ENCODE data around the gene TTLL10. TPM values are rescaled to one million over a fixed set of nuclear protein-coding genes. Genes with fewer than 3 reads are reported as not detected.
"Not testable (repeated sequence)": the region's sequence is repeated elsewhere in the genome, so short reads cannot be mapped to it uniquely, and the experiment has no call there.

The TTLL10 gene
- total RNA-seq, 4 donors from 2014 or later, result 0.17 TPM; not detected in 3

- WGBS, result 78% methylated on average over 16 of the region's 31 CpGs
- Histone ChIP-seq H3K27ac (replicated peaks in 1 of 4) (no peak overlapping the region), H3K4me3 (no peak overlapping the region), H3K4me1 (peaks cover 0 to 7% (median 4%) of the 10 kb centered on the region in 4 donors), H3K9me3 (no peaks in the 10 kb centered on the region), H3K36me3 (no peaks in the 10 kb centered on the region), H3K27me3 (peaks cover 0 to 32% (median under 1%) of the 10 kb centered on the region in 4 donors)
- intact Hi-C loops (cut with DNase I), result no loop called here
- no peak for DNase-seq (ENCODE audit: extremely low spot score)
- TF ChIP-seq POLR2AphosphoS5 (IDR thresholded peaks at IDR 0.05), result no peak
- TF ChIP-seq POLR2A (IDR thresholded peaks at IDR 0.05; ENCODE audit: low read depth), result no peak
- TF ChIP-seq, protein P1, sequence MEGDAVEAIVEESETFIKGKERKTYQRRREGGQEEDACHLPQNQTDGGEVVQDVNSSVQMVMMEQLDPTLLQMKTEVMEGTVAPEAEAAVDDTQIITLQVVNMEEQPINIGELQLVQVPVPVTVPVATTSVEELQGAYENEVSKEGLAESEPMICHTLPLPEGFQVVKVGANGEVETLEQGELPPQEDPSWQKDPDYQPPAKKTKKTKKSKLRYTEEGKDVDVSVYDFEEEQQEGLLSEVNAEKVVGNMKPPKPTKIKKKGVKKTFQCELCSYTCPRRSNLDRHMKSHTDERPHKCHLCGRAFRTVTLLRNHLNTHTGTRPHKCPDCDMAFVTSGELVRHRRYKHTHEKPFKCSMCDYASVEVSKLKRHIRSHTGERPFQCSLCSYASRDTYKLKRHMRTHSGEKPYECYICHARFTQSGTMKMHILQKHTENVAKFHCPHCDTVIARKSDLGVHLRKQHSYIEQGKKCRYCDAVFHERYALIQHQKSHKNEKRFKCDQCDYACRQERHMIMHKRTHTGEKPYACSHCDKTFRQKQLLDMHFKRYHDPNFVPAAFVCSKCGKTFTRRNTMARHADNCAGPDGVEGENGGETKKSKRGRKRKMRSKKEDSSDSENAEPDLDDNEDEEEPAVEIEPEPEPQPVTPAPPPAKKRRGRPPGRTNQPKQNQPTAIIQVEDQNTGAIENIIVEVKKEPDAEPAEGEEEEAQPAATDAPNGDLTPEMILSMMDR (IDR thresholded peaks at IDR 0.05), result no peak
- no peak for TF ChIP-seq EP300 (IDR thresholded peaks at IDR 0.05)
Measured at GRCh38 chr1:1185101-1185765, 11.6 kb downstream of the TTLL10 start.

DNA sequence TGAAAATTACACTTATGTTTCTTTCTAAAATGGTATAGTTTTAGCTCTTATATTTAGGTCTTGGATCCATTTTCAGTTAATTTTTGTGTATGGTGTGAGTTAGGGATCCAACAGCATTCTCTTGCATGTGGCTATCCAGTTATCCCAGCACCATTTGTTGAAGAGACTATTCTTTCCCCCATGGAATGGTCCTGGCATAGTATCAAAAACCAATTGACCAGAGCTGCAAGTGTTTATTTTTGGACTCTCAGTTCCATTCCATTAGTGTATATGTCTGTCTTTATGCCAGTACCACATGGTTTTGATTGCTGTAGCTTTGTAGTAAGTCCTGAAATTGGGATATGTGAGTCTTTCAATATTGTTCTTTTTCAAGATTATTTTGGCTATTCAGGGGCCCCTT is 14.3 kb downstream of the TTLL10 start:
- Histone ChIP-seq H3K4me3 (no peak overlapping the region), H3K36me3 (no peaks in the 10 kb centered on the region), H3K27me3 (peaks cover 0 to 5% (median 0%) of the 10 kb centered on the region in 4 donors), H3K27ac (replicated peaks in 1 of 4) (no peak overlapping the region), H3K9me3 (no peaks in the 10 kb centered on the region), H3K4me1 (peaks cover 0 to 2% (median 0%) of the 10 kb centered on the region in 4 donors)
- no peak for TF ChIP-seq EP300 (IDR thresholded peaks at IDR 0.05)
- no peak for TF ChIP-seq POLR2AphosphoS5 (IDR thresholded peaks at IDR 0.05)
- TF ChIP-seq POLR2A (IDR thresholded peaks at IDR 0.05; ENCODE audit: low read depth), result no peak
- TF ChIP-seq, protein P1 (IDR thresholded peaks at IDR 0.05), result no peak
- intact Hi-C loops (cut with DNase I), result no loop called here
- no peak for DNase-seq (ENCODE audit: extremely low spot score)

- no peak for DNase-seq (ENCODE audit: extremely low spot score)
- no peak overlapping the region for H3K27ac ChIP-seq (replicated peaks in 1 of 4)
- H3K4me1 ChIP-seq, result no peaks in the 10 kb centered on the region
- no peaks in the 10 kb centered on the region for H3K36me3 ChIP-seq
- no peak overlapping the region for H3K4me3 ChIP-seq
- WGBS, result 77% methylated on average over 5 of the region's 5 CpGs
- H3K9me3 ChIP-seq, result no peaks in the 10 kb centered on the region
- peaks cover 0 to 8% (median 0%) of the 10 kb centered on the region in 4 donors for H3K27me3 ChIP-seq
- intact Hi-C loops (cut with DNase I), result no loop called here
- TF ChIP-seq POLR2A (IDR thresholded peaks at IDR 0.05; ENCODE audit: low read depth) (no peak), EP300 (IDR thresholded peaks at IDR 0.05) (no peak), POLR2AphosphoS5 (IDR thresholded peaks at IDR 0.05) (no peak)
Measured at GRCh38 chr1:1189111-1189510, 15.4 kb downstream of the TTLL10 start.

DNA sequence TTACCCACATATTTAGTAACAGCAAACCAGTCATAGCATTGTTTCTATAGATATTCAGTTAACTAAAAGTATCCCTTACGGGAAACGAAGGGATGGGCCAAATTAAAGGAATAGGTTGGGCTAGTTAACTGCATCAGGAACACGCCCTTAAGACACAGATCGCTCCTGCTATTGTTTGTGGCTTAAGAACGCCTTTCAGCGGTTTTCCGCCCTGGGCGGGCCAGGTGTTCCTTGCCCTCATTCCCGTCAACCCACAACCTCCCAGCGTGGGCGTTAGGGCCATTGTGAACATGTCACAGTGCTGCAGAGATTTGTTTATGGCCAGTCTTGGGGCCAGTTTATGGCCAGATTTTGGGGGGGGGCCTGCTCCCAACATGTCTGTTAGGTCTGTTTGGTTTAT is 18.1 kb downstream of the TTLL10 start:
- H3K36me3 ChIP-seq, result no peaks in the 10 kb centered on the region
- H3K27me3 ChIP-seq, result peaks cover 0 to 8% (median 0%) of the 10 kb centered on the region in 4 donors
- intact Hi-C loops (cut with DNase I), result no loop called here
- no peaks in the 10 kb centered on the region for H3K4me1 ChIP-seq
- no peak overlapping the region for H3K27ac ChIP-seq (replicated peaks in 1 of 4)
- H3K4me3 ChIP-seq, result no peak overlapping the region
- 72% methylated on average over 7 of the region's 11 CpGs for WGBS
- H3K9me3 ChIP-seq, result peaks cover 0 to 10% (median 8%) of the 10 kb centered on the region in 4 donors
- DNase-seq (ENCODE audit: extremely low spot score), result no peak
- TF ChIP-seq POLR2AphosphoS5 (IDR thresholded peaks at IDR 0.05), result no peak
- TF ChIP-seq, protein P1 (IDR thresholded peaks at IDR 0.05), result no peak
- TF ChIP-seq EP300 (IDR thresholded peaks at IDR 0.05), result no peak
- TF ChIP-seq POLR2A (IDR thresholded peaks at IDR 0.05; ENCODE audit: low read depth), result no peak

DNA sequence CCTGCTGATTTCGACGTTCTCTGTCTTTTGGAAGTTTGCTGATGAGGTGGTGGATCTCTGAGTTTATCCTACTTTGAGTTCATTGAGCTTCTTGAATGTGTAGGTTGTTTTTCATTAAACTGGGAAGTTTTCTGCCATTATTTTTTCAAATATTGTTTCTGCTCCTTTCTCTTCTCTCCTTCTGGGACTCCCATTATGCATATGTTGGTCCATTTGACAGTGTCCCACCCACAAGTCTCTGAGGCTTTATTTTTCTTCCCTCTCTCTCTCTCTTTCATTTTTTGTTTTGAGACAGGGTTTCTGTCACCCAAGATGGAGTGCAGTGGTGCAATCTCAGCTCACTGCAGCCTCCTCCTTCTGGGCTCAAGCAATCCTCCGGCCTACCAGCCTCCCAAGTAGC is 21.0 kb downstream of the TTLL10 start:
- intact Hi-C loops (cut with DNase I), result no loop called here
- no peaks in the 10 kb centered on the region for H3K36me3 ChIP-seq
- TF ChIP-seq POLR2AphosphoS5 (IDR thresholded peaks at IDR 0.05) (no peak), EP300 (IDR thresholded peaks at IDR 0.05) (no peak), POLR2A (IDR thresholded peaks at IDR 0.05; ENCODE audit: low read depth) (no peak)
- TF ChIP-seq, protein P1 (IDR thresholded peaks at IDR 0.05), result no peak
- H3K4me3 ChIP-seq, result no peak overlapping the region
- no peak overlapping the region for H3K27ac ChIP-seq (replicated peaks in 1 of 4)
- 61% methylated on average over 3 of the region's 3 CpGs for WGBS
- peaks cover 0 to 28% (median 0%) of the 10 kb centered on the region in 4 donors for H3K27me3 ChIP-seq
- H3K9me3 ChIP-seq, result peaks cover 0 to 10% (median 8%) of the 10 kb centered on the region in 4 donors
- no peaks in the 10 kb centered on the region for H3K4me1 ChIP-seq
- no peak for DNase-seq (ENCODE audit: extremely low spot score)

GRCh38 chr1:1195726-1196125 is 22.0 kb downstream of the TTLL10 start:
- H3K4me3 ChIP-seq; H3K36me3 ChIP-seq; H3K4me1 ChIP-seq; intact Hi-C loops (cut with DNase I); H3K27ac ChIP-seq (replicated peaks in 1 of 4); DNase-seq (ENCODE audit: extremely low spot score): not testable (repeated sequence)
- Histone ChIP-seq H3K27me3 (peaks cover 0 to 36% (median under 1%) of the 10 kb centered on the region in 4 donors), H3K9me3 (peaks cover 0 to 10% (median 8%) of the 10 kb centered on the region in 4 donors)
- WGBS, result 95% methylated on average over 6 of the region's 6 CpGs
